Ishikawa (cell line): ENCODE results near the gene PRDM16.

ENCODE experiments used
- CEBPB ChIP-seq: IDR thresholded peaks from 2 replicates; pipeline ENCODE4 v1.6.1; 2012
- CREB1 ChIP-seq: IDR thresholded peaks from 2 replicates; pipeline ENCODE4 v1.6.1; 2012; ENCODE audit warnings: low read depth
- EGR1 ChIP-seq: IDR thresholded peaks from 2 replicates; pipeline ENCODE4 v1.6.1; 2012
- EP300 ChIP-seq: IDR thresholded peaks from 2 replicates; pipeline ENCODE4 v1.6.1; 2012; ENCODE audit warnings: borderline replicate concordance
- FOXM1 ChIP-seq: IDR thresholded peaks from 2 replicates; pipeline ENCODE4 v1.6.1; 2012; ENCODE audit warnings: low read depth, borderline replicate concordance
- NFIC ChIP-seq: IDR thresholded peaks from 2 replicates; pipeline ENCODE4 v1.6.1; 2012
- RAD21 ChIP-seq: IDR thresholded peaks from 2 replicates; pipeline ENCODE4 v1.6.1; 2012; ENCODE audit warnings: low read depth
- TAF1 ChIP-seq: IDR thresholded peaks from 2 replicates; pipeline ENCODE4 v1.6.1; 2012; ENCODE audit warnings: low read depth, mild to moderate bottlenecking
- TCF12 ChIP-seq: IDR thresholded peaks from 2 replicates; pipeline ENCODE4 v1.6.1; 2012; ENCODE audit warnings: low read depth
- TEAD4 ChIP-seq: IDR thresholded peaks from 2 replicates; pipeline ENCODE4 v1.6.1; 2012
- YY1 ChIP-seq: IDR thresholded peaks from 2 replicates; pipeline ENCODE4 v1.6.1; 2012; ENCODE audit warnings: low read depth
- ZBTB7A ChIP-seq: IDR thresholded peaks from 2 replicates; pipeline ENCODE4 v1.6.1; 2012; ENCODE audit warnings: low read depth
- TF ChIP-seq, protein P1 (sequence below): IDR thresholded peaks from 2 replicates; pipeline ENCODE4 v1.6.1; 2012
- TF ChIP-seq, protein P2 (sequence below): IDR thresholded peaks from 2 replicates; pipeline ENCODE4 v1.6.1; 2012
- TF ChIP-seq, protein P3 (sequence below): IDR thresholded peaks from 2 replicates; pipeline ENCODE4 v1.6.1; 2012; ENCODE audit warnings: low read depth, mild to moderate bottlenecking

The PRDM16 gene

DNA sequence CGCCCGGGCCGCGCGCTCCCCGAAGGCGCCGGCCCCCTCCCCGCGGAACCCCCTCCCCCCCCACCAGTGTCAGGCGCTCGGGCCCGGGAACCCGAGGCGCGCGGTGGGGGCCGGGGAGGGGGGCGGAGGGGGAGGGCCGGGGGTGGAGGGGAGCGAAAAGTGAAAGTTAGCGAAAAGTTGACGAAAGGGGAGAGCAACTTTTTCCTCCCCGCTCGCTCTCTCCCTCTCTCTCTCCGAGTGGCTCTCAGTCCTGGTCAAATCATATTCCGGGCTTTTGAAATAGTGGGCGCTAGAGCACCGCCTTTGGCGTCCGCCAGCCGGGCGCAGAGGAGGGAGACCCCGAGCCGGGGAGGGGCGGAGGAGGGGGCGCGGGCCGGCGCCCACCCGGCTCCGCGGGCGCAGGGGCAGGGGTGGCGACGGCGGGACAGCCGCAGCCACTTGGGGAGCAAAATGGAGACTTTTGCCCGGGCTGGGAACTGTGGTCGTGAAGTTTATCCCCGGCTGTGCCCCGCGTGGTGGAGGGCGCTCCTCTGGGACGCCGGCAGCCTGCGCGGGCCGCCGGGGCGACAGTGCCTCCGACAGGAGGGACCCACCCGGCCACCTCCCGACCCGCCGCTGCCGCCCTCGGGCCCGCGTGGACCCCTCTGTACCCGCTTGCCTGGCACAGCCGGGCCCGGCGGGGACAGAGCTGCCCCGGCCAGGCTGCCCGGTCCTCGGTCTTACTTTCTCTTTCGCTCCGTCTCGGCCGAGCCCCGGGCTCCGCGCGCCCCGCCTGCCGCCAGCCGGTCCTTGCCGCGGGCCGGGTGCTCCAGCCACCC, 697 bp downstream of the PRDM16 start:
- TF ChIP-seq FOXM1 = no peak
- TF ChIP-seq CEBPB = no peak
- TF ChIP-seq TEAD4 = no peak
- no peak for TF ChIP-seq TAF1
- TF ChIP-seq RAD21 = no peak
- no peak for TF ChIP-seq ZBTB7A
- TF ChIP-seq TCF12 = no peak
- TF ChIP-seq, protein P1, sequence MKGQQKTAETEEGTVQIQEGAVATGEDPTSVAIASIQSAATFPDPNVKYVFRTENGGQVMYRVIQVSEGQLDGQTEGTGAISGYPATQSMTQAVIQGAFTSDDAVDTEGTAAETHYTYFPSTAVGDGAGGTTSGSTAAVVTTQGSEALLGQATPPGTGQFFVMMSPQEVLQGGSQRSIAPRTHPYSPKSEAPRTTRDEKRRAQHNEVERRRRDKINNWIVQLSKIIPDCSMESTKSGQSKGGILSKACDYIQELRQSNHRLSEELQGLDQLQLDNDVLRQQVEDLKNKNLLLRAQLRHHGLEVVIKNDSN = no peak
- TF ChIP-seq EP300 = no peak
- TF ChIP-seq, protein P2, sequence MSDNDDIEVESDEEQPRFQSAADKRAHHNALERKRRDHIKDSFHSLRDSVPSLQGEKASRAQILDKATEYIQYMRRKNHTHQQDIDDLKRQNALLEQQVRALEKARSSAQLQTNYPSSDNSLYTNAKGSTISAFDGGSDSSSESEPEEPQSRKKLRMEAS = no peak
- TF ChIP-seq NFIC = no peak

DNA sequence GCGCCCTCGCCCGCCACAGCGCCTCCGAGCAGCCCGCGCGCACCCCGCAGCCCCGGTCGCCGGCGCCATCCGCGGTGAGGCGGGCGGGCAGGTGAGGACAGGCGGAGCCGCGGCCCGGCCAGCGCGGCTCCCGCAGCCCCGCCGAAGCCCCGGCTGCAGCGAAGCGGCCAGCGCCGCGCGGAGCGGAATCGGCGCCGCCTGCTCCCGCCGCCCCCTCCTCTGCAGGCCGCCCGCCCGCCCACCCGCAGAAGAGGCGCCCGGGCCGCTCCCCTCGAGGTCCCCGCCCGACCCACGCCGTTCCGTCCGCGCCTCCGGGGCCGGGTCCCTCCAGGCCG, 1.3 kb downstream of the PRDM16 start:
- TF ChIP-seq NFIC (no peak), FOXM1 (no peak), EGR1 (no peak), CEBPB (no peak)
- TF ChIP-seq, protein P2 = no peak

DNA sequence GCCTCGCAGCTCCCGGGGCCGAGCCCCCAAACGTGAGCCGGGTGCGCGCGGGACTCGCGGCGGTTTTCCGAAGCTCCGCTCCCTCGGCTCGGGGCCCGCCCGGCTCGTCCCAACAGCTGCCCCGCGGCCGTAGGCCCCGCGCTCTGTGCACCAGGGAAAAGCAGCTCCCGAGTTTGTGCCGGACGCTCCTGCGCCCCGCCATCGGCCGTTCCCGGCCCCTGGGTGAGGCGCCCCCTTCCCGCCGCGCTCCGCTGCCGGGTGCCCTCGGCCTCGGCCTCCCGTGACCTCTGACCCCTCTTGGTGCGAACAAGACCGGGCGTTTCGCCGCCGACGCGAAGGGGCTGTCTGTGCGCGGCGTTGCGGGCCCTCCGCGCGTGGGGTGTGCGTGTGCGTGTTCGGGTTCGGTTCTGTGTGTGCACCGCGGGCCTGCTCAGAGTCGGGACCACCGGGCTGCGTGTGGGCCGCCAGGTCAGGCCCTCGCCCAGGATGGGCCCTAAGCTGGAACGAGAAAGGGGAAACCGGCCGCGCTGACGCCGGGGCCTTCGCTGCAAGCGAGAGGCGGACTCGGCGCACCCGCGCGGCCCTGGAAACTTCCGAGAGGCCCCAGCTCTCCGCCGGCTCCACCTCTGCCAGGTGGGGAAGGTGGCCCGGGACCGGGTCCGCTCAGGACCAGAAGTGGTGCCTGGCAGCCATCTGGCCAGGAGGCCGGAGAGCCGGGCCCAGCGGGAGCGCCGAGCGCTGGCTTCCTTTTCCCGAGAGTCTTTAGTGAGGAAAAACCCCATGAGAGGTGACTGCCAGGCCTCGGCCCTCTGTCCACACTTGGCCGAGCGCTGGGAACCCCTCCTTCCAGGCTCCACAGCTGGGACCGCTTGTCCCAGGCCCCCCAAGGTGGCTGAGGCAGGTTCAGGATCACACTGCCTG, 1.9 kb downstream of the PRDM16 start:
- TF ChIP-seq ZBTB7A = no peak
- TF ChIP-seq, protein P1 = no peak
- no peak for TF ChIP-seq EP300
- TF ChIP-seq, protein P2 = no peak
- no peak for TF ChIP-seq NFIC
- no peak for TF ChIP-seq RAD21
- TF ChIP-seq EGR1 = no peak
- no peak for TF ChIP-seq YY1
- TF ChIP-seq, protein P3, sequence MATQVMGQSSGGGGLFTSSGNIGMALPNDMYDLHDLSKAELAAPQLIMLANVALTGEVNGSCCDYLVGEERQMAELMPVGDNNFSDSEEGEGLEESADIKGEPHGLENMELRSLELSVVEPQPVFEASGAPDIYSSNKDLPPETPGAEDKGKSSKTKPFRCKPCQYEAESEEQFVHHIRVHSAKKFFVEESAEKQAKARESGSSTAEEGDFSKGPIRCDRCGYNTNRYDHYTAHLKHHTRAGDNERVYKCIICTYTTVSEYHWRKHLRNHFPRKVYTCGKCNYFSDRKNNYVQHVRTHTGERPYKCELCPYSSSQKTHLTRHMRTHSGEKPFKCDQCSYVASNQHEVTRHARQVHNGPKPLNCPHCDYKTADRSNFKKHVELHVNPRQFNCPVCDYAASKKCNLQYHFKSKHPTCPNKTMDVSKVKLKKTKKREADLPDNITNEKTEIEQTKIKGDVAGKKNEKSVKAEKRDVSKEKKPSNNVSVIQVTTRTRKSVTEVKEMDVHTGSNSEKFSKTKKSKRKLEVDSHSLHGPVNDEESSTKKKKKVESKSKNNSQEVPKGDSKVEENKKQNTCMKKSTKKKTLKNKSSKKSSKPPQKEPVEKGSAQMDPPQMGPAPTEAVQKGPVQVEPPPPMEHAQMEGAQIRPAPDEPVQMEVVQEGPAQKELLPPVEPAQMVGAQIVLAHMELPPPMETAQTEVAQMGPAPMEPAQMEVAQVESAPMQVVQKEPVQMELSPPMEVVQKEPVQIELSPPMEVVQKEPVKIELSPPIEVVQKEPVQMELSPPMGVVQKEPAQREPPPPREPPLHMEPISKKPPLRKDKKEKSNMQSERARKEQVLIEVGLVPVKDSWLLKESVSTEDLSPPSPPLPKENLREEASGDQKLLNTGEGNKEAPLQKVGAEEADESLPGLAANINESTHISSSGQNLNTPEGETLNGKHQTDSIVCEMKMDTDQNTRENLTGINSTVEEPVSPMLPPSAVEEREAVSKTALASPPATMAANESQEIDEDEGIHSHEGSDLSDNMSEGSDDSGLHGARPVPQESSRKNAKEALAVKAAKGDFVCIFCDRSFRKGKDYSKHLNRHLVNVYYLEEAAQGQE = no peak
- TF ChIP-seq CREB1 = no peak
- TF ChIP-seq FOXM1 = no peak
- TF ChIP-seq TCF12 = no peak
- no peak for TF ChIP-seq TAF1
- TF ChIP-seq TEAD4 = no peak
- TF ChIP-seq CEBPB = no peak

DNA sequence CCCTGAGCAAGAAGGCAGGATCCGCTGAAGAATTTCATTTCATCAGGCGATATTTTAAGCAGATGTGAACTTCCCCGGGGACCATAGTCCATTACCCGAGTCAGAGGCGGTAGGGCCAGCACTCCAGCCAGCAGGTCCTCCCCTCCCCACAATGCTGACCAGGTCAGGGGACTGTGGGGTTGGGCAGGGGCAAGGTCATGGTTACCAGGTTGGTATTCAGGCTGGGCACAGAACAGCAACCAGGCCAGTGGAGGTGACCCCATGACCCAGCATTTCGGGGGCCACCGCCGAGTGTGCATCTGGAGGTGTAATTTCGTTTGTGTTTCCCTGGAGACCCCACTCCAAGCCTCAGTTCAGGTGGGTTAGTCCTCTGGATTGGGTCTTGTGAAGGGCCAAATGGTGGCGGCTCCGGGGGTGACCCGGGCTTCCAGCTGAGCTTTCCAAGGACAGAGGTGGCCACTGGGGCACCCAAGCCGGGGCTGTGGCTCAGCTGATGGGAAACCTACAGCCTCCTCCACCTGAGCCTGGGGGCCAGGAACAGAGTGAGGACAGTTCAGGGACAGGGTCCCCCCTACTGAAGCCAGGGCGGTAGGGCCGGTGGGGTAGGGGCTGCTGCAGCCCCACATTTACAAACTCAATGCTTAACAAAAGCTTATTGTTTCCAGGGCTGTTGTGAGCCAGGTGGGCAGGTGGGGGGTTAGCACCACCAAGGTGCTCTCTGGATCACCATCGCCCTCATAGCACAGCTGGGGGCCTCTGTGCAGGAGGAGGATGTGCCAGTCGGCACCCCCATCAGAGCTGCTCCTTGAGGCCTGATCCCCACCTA, 2.8 kb downstream of the PRDM16 start:
- no peak for TF ChIP-seq NFIC

DNA sequence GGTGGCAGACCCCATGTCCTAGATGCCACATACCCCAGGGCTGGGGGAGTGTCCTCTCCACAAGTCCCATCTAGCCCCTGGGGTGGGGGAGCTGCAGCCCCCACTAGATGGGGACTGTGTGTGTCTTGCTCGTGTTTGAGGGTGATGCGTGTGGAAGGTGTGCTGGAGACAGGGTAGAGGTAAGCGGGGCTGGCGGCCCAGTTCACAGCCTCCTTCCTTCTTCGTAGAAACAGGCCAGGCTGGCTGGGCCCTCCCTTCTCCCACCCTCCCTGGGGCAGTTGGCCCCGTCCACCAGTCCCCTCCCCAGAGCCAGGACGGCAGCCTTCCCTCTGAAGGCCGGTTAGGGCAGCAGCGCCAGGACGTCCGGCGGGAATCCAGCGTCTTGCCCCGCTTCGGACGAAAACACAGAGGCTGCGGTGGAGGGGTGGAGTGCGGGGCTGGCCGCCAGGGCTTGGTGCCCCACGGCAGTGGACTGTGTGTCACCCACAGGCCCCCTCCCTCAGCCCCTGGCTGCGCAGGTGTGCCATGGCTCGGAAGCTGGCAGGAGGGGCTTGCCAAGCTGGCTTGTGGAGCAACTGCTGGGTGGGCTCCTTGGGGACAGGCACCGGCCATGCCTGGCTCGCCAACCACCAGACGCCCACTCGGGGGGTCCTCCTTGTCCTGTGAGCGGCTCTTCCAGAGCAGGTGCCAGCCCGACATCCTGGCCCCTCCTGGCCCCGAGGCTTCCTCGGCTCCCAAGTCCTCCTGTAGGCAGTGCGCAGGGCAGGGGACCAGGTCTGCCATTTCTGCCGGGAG, 3.6 kb downstream of the PRDM16 start:
- no peak for TF ChIP-seq RAD21
- TF ChIP-seq TEAD4 = no peak
- no peak for TF ChIP-seq CREB1
- no peak for TF ChIP-seq EP300
- TF ChIP-seq, protein P2 = no peak
- no peak for TF ChIP-seq TAF1
- TF ChIP-seq, protein P1 = no peak
- no peak for TF ChIP-seq ZBTB7A

DNA sequence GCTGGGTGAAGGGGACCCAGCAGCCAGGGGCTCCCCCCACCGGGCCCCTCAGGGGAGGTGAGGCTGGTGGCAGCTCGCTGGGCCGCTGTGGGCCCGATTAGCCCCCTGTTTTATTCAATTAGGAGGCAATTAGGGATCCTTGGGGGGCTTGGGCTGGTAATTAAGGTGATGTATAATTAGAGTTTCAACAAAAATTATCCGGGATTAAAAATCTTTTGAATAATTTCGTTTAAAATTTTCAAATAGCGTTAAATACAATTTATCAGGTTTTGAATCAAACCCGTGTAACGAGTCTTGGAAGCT, 4.1 kb downstream of the PRDM16 start:
- no peak for TF ChIP-seq TCF12
- TF ChIP-seq TEAD4 = no peak
- TF ChIP-seq CEBPB = no peak
- no peak for TF ChIP-seq EP300
- no peak for TF ChIP-seq CREB1
- no peak for TF ChIP-seq RAD21
- no peak for TF ChIP-seq ZBTB7A
- no peak for TF ChIP-seq NFIC
- no peak for TF ChIP-seq YY1
- TF ChIP-seq TAF1 = no peak
- TF ChIP-seq, protein P3 = no peak
- TF ChIP-seq, protein P1 = no peak
- TF ChIP-seq EGR1 = no peak
- TF ChIP-seq FOXM1 = no peak
